NCI-H82 treated with DMSO at 0.1 percent for 48 hours (cell line): Measurements from ENCODE around the gene C1orf226.
"Not testable (repeated sequence)": the region's sequence is repeated elsewhere in the genome, so short reads cannot be mapped to it uniquely, and the experiment has no call there.

ENCODE experiments used
- DNase-seq: peaks from one replicate; lab custom pipeline; 2025; ENCODE audit not compliant: unreplicated experiment; lab: John Stamatoyannopoulos, UW

The C1orf226 gene, protein sequence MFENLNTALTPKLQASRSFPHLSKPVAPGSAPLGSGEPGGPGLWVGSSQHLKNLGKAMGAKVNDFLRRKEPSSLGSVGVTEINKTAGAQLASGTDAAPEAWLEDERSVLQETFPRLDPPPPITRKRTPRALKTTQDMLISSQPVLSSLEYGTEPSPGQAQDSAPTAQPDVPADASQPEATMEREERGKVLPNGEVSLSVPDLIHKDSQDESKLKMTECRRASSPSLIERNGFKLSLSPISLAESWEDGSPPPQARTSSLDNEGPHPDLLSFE

GRCh38 chr1:162381383-162381782 lies at the start of gene C1orf226:
Gene C1orf226, plus strand, starts transcription at chr1:162381728. Its CDS starts 174 bp downstream, at chr1:162381902.
- no peak for DNase-seq

GRCh38 chr1:162333991-162334390 lies 47.5 kb upstream of the C1orf226 start:
- no peak for DNase-seq

DNA sequence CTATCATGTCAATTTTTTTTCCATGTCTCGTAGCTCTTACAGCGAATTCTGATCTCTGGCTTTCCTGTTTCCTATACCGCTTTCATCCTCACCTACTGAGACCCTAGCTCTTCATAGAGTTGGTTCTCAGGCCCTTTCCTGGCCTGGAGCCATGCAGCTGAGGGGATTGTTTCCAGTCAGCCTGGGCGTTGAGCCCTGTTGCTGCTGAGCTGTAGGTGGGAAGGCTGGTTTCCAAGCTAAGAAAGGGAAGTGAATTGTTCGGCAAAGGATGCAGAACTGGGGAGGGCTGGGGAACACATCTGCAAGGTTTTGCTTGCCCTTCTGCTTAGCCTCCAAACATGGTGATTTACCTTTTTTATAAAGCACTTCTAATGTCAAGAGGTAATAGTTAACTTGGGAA lies 46.4 kb upstream of the C1orf226 start:
- DNase-seq, result no peak

GRCh38 chr1:162336621-162337285 lies 44.8 kb upstream of the C1orf226 start:
- DNase-seq, result no peak

GRCh38 chr1:162342452-162342983 lies 39.0 kb upstream of the C1orf226 start:
- DNase-seq, result no peak

DNA sequence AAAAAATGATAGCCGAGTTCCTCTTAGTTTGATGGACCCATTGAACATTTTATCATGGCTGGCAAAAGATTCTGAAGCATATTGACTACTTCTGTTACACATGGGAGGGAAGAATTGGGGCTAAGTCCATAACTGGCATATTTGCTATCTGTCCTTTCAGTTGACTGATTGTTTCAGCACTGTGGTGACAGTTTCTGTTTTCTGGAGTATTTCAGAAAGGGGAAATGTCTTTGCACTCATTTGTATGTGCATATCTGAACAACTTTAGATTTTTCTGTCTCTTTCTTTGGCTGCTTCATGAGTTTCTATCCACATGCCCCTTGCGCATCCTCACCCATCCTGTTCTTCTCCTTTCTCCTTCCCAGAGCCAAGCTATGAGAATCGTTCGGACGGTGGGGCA lies 38.1 kb upstream of the C1orf226 start:
- DNase-seq, result no peak

- DNase-seq, result peak; percentile 11
These were observed 34.2 kb upstream of the C1orf226 start for GRCh38 chr1:162347281-162347680.

DNA sequence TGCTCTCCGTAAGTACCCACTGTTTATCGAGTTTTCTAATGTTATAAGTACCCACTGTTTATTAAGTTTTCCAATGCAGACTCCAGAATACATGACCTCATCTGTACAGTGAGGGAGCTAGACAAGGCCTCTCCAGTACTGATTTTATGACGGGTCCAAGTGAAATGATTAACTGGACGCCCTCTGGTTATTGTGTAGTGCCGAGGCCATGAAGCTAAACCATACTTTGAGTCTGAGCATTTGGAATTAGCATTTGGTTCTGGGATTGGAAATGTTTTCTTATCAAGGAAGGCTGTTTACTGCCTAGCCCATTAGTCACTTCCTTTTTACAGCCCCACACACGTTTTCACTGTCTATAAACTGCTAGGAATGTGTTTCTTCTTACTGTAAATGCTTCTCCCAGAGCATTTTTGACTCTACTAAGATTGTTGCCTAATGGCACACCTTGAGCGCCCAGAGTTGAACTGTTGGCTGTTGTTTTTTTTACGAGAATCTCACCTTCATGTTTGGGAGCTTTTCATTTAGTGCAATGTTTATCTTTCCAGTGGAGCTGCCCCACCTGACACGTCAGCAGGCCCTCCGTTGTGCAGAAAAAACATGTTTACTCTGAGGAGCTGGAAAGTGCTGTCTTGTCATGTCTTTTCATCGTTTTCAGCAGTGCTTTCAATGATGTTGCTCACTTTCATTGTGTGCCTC lies 31.7 kb upstream of the C1orf226 start:
- no peak for DNase-seq

DNA sequence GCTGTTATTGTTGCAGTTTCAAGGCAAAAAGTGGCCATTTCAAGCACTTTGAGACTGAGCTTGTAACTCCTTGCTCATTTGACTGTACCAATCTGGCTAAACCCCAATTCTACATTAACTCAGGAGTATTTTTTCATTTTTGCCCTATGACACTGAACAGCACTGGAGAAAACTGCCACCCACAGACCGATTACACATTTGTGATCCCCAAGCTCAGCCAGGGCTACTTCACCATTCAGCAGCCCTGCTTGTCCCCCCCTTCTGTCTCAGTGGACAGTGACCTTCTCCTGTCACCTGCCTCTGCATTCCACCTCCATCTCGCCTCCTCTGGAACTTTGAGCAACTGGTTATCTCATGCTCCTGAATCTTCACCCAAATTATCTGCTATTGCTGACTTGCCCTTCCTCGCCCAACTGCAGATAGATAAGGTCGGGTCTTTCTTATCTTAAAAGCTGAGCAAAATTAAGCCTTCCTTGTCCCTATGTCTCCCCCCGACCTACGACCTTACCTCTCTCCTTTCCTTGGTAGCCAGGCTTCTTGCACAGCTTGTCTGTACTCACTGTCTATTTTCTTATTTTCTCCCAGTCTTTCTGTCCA lies 30.2 kb upstream of the C1orf226 start:
- DNase-seq, result no peak

GRCh38 chr1:162351874-162352273 lies 29.7 kb upstream of the C1orf226 start:
- not testable (repeated sequence) for DNase-seq

GRCh38 chr1:162353078-162353477 lies 28.4 kb upstream of the C1orf226 start:
- DNase-seq, result no peak

GRCh38 chr1:162353702-162354101 lies 27.8 kb upstream of the C1orf226 start:
- DNase-seq, result no peak

DNA sequence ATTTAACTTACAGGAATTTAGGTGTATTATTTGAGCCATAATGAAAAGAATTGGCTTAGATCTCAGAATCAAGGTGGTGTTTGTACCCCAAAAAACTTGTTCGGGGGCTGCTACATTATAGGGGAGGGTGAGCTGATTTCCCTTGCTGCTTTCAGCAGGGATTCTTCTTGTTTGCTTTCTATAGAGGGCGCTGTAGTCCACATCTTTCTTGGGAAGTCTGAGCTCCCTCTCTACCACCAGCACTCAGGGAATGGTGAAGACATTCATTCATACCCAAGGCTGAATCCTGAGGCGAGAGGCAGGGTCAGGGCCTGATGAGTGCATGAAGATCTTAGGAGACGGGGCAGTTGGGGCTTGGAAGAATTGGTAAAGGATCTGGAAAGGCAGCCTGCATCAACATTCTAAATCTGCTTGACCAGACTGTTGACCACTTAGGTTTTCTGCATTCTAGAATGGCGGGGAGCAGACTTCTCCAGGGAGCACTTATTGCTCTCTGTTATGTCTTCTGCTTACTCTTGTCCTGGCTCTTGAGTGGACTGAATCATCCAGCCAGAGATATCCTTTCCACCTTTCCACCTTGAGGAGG lies 23.8 kb upstream of the C1orf226 start:
- DNase-seq, result peak; percentile 50

GRCh38 chr1:162358928-162359327 lies 22.6 kb upstream of the C1orf226 start:
- no peak for DNase-seq

- DNase-seq, result no peak
These were observed 21.8 kb upstream of the C1orf226 start for GRCh38 chr1:162359523-162360236.

GRCh38 chr1:162360237-162360873 lies 21.2 kb upstream of the C1orf226 start:
- no peak for DNase-seq

GRCh38 chr1:162360874-162361260 lies 20.7 kb upstream of the C1orf226 start:
- no peak for DNase-seq

DNA sequence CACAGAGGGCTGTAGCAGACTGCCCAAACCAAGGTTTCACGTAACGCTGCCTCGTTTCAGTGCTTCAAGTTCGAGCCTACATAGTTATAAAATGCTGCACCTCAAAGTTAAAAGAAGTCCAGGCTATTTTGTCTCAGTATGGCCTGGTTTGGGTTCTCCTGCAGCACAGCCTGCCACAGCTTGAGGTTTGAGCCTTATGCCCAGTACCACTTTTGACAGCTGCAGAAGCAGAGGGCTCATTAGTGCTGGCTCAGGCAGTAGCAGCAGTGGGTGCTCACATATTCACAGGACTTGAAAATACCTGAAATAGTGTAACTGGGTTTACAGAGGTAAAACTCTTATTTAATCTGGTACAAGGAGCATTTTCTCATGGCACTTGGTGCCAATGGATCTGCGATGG lies 20.2 kb upstream of the C1orf226 start:
- no peak for DNase-seq

DNA sequence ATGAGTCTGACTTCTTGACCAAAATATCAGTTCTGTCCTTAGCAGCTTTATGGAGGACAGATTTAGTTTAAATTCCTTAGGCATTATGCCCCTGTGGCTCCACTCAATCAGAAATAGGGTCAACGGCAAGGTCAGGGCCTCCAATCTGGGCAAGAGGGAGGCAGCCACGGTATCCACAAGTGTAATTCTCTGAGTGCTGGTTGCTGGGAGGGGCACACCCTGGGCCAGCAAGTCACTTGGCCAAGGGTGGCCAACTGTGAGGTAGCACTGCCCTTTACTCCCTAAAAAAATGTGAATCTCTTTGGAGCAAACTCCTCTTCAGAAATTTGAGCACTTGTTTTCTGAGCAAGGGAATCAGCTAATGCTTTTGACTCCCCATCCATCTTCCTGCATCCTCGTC lies 17.7 kb upstream of the C1orf226 start:
- no peak for DNase-seq

DNA sequence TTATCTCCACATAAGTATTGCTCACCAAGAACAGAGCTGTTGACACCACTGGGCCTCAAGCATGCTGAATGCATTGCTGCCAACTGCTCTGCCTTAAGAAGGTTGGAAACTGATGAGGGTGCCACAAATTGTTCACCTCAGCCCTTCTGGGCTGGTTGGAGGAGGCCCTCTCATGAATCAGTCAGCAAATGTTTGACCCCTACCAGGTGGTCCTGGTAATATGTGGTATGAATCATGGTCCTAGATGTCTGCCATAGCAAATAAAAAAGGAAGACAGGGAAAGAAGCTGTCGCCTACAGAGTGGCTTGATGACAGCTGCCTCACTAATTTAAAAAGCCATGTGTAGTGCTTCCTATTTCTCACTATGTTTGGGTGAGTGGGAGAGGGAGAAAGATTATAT lies 17.0 kb upstream of the C1orf226 start:
- no peak for DNase-seq
